ENCODE data around the gene CD69. TPM values are rescaled to one million over a fixed set of nuclear protein-coding genes. Genes with fewer than 3 reads are reported as not detected.

Gene CD69
- total RNA-seq, 1 experiment from 2014 or later = not detected

GRCh38 chr12:9752145-9752933 lies 8.4 kb downstream of the CD69 start:
- Histone ChIP-seq H4K8ac (replicated peaks; ENCODE audit: insufficient read length, low read depth, low read length) (no peak overlapping the region), H3K56ac (ENCODE audit: insufficient read length, low read depth, low read length) (no peak overlapping the region), H2BK120ac (ENCODE audit: low read depth, low read length, poor library complexity, severe bottlenecking) (no peak overlapping the region), H2BK15ac (ENCODE audit: low read depth, low read length) (no peak overlapping the region), H3K9me3 (ENCODE audit: control insufficient read depth, low read depth, low read length) (no peaks in the 10 kb centered on the region), H4K91ac (ENCODE audit: insufficient read length, low read depth, low read length) (no peak overlapping the region), H2BK20ac (ENCODE audit: low read depth, low read length, poor library complexity, severe bottlenecking) (no peak overlapping the region), H3K9ac (ENCODE audit: extremely low read depth, insufficient read length, low read length) (no peak overlapping the region), H3K4me2 (ENCODE audit: insufficient read depth, insufficient read length, low read length) (no peak overlapping the region), H4K5ac (ENCODE audit: insufficient read length, low read depth, low read length) (no peak overlapping the region), H3K79me1 (ENCODE audit: insufficient read depth, low read depth, low read length, poor library complexity, severe bottlenecking) (no peaks in the 10 kb centered on the region), H2BK12ac (ENCODE audit: insufficient read length, low read depth, low read length) (no peak overlapping the region), H3K14ac (ENCODE audit: insufficient read depth, low read length) (no peak overlapping the region), H3K23ac (ENCODE audit: insufficient read length, low read depth, low read length) (no peak overlapping the region), H3K23me2 (ENCODE audit: insufficient read length, low read depth, low read length, poor library complexity, severe bottlenecking) (no peaks in the 10 kb centered on the region), H3T11ph (ENCODE audit: low read length) (no peak overlapping the region), H2AFZ (ENCODE audit: low read length) (no peak overlapping the region), H3K27me3 (ENCODE audit: insufficient read depth, low read length) (no peaks in the 10 kb centered on the region), H3K18ac (ENCODE audit: insufficient read length, low read depth, low read length) (no peak overlapping the region), H4K20me1 (ENCODE audit: control insufficient read depth, insufficient read depth, insufficient read length) (no peaks in the 10 kb centered on the region), H3K79me2 (ENCODE audit: insufficient read depth, low read length) (no peaks in the 10 kb centered on the region), H3K4ac (ENCODE audit: low read depth, low read length) (no peak overlapping the region), H2AK5ac (ENCODE audit: insufficient read length, low read length) (no peak overlapping the region), H2BK5ac (ENCODE audit: insufficient read length, low read length) (no peak overlapping the region), H3K27ac (ENCODE audit: insufficient read length, low read depth, low read length) (no peak overlapping the region), H3K4me1 (ENCODE audit: insufficient read depth, low read length) (no peaks in the 10 kb centered on the region)
- H3K9me3 Mint-ChIP-seq = no peaks in the 10 kb centered on the region
- WGBS (ENCODE audit: extremely low coverage, insufficient read length, low lambda C conversion rate) = no CpG with 5 or more reads among the region's 2 CpGs
- no peaks in the 10 kb centered on the region for H3K36me3 Mint-ChIP-seq (ENCODE audit: insufficient read depth in 1 of 3, low read depth in 3 of 3)
- no peak for TF ChIP-seq CTCF (conservative IDR thresholded peaks at IDR 0.05)
- no peak overlapping the region for H3K27ac Mint-ChIP-seq
- H3K4me1 Mint-ChIP-seq = peaks cover 12 to 19% of the 10 kb centered on the region in 2 experiments
- no peaks in the 10 kb centered on the region for H3K27me3 Mint-ChIP-seq (ENCODE audit: low read depth)
- no peak for DNase-seq
- no peak overlapping the region for H3K4me3 Mint-ChIP-seq

Data from H9 (cell line).